WTC11 (cell line): ENCODE results near the gene NAB2. TPM values are rescaled to one million over a fixed set of nuclear protein-coding genes. Genes with fewer than 3 reads are reported as not detected.

ENCODE experiments used
- ATAC-seq: fragments of 200-7000 bp; cut with Tn5 transposase; 2 replicates; pipeline ENCODE4 v1.10.0; 2021; ENCODE audit warnings: mild to moderate bottlenecking, moderate library complexity
- CTCF ChIA-PET: fragments of 300-600 bp; sonication (Branson Sonifier 250); formaldehyde crosslinking; loops from one replicate; lab custom pipeline; 2021; ENCODE audit warnings: antibody characterized with exemption; lab: Charles Lee
- POLR2A ChIA-PET: fragments of 350-600 bp; sonication (Branson Sonifier 250); formaldehyde crosslinking; loops from one replicate; lab custom pipeline; 2021; ENCODE audit warnings: antibody characterized with exemption; lab: Charles Lee
- DNase-seq: peaks from one replicate; pipeline ENCODE4 v3.0.0; 2021; ENCODE audit warnings: low spot score
- H3K27ac Mint-ChIP-seq: 2 replicates; pipeline ENCODE4 v1.8.0; 2021; ENCODE audit warnings: mixed read lengths
- H3K27me3 Mint-ChIP-seq: 2 replicates; pipeline ENCODE4 v1.8.0; 2021; ENCODE audit warnings: low read depth, mild to moderate bottlenecking, moderate library complexity, mixed read lengths
- H3K36me3 Mint-ChIP-seq: 2 replicates; pipeline ENCODE4 v1.8.0; 2021; ENCODE audit warnings: mixed read lengths
- H3K4me1 Mint-ChIP-seq: 2 replicates; pipeline ENCODE4 v1.8.0; 2022; ENCODE audit warnings: mixed read lengths
- H3K4me3 Mint-ChIP-seq: 2 replicates; pipeline ENCODE4 v1.8.0; 2021; ENCODE audit warnings: mild to moderate bottlenecking, moderate library complexity, mixed read lengths
- H3K9me3 Mint-ChIP-seq: 2 replicates; pipeline ENCODE4 v1.8.0; 2021; ENCODE audit warnings: mixed read lengths
- ETV6 ChIP-seq: sonication (generic); formaldehyde crosslinking; IDR thresholded peaks from 2 replicates; pipeline ENCODE4 v1.8.1; 2022; ENCODE audit warnings: mild to moderate bottlenecking, missing genetic modification reagents
- GABPB1 ChIP-seq: sonication (generic); formaldehyde crosslinking; IDR thresholded peaks from 2 replicates; pipeline ENCODE4 v1.8.1; 2023; ENCODE audit warnings: mild to moderate bottlenecking, missing genetic modification reagents
- HMGA2 ChIP-seq: fragments of 250-450 bp; sonication (Bioruptor Pico); IDR thresholded peaks from 2 replicates; pipeline ENCODE4 v1.4.0; 2021; ENCODE audit warnings: mild to moderate bottlenecking, moderate library complexity
- TEAD4 ChIP-seq: sonication (generic); formaldehyde crosslinking; IDR thresholded peaks from 2 replicates; pipeline ENCODE4 v1.8.0; 2022; ENCODE audit warnings: mild to moderate bottlenecking, missing genetic modification reagents
- TP53 ChIP-seq: sonication (generic); formaldehyde crosslinking; IDR thresholded peaks from 2 replicates; pipeline ENCODE4 v1.8.1; 2023; ENCODE audit warnings: mild to moderate bottlenecking, missing genetic modification reagents
- ZNF121 ChIP-seq: sonication (generic); formaldehyde crosslinking; IDR thresholded peaks from 2 replicates; pipeline ENCODE4 v1.8.0; 2023; ENCODE audit warnings: missing genetic modification reagents
- ZNF423 ChIP-seq: fragments of 250-450 bp; sonication (Bioruptor Pico); IDR thresholded peaks from 2 replicates; pipeline ENCODE4 v2.1.2; 2022; ENCODE audit warnings: mild to moderate bottlenecking, moderate library complexity
- total RNA-seq: library from RNA; stranded (reverse); gene quantifications from 3 replicates; pipeline ENCODE4 v1.2.3, GENCODE V29; 2021
- TF ChIP-seq, protein P1 (sequence below): sonication (generic); formaldehyde crosslinking; IDR thresholded peaks from 2 replicates; pipeline ENCODE4 v1.8.0; 2022; ENCODE audit warnings: mild to moderate bottlenecking, missing genetic modification reagents
- TF ChIP-seq, protein P2 (sequence below): sonication (generic); formaldehyde crosslinking; IDR thresholded peaks from 2 replicates; pipeline ENCODE4 v1.8.1; 2022; ENCODE audit warnings: low read depth, missing genetic modification reagents, borderline replicate concordance
- TF ChIP-seq, protein P3 (sequence below): sonication (generic); formaldehyde crosslinking; IDR thresholded peaks from 2 replicates; pipeline ENCODE4 v1.8.0; 2022; ENCODE audit warnings: mild to moderate bottlenecking, missing genetic modification reagents
- TF ChIP-seq, protein P4 (sequence below): sonication (generic); formaldehyde crosslinking; IDR thresholded peaks from 2 replicates; pipeline ENCODE4 v1.8.1; 2022; ENCODE audit warnings: mild to moderate bottlenecking, moderate library complexity, missing genetic modification reagents

Gene NAB2
- total RNA-seq, 1 experiment from 2014 or later: 20.5 TPM

DNA sequence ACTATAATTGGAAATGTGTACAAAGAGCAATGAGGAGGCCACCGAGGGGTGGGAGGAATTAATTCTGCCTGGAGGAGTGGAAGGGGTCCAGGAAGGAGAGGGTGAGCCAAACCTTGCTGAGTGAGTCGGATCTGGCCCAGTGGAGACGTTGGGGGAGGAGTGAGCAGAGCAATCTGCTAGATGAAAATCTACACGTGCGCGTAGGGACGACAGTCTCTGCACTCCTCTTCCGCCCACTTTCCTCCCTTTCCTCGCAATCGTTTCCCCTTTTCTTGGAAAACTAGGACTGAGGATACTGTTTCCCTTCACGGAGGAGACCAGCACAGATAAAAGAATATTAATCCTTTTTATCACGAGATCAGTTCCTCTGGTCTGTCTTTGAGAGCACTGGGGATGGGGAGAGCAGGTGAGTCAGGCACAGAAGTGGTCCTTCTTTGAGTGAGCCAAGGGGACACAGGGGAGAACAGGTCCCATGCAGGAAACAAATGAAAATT is 2.9 kb upstream of the NAB2 start:
- ATAC-seq: no peak
- CTCF ChIA-PET: interaction anchor here (1.0 to 8.7 kb wide), 6 partner anchors 16 to 157 kb away, joined by 3 to 219 read pairs (median 6); partner anchors contain the start of genes SHMT2 and STAT6
- POLR2A ChIA-PET: interaction anchor here (0.9 to 4.7 kb wide), 5 partner anchors 7 to 42 kb away, joined by 3 to 65 read pairs (median 4); partner anchors contain the start of genes LRP1, NEMP1 and STAT6
- H3K4me3 Mint-ChIP-seq: peak overlapping the region; percentile 84
- H3K27ac Mint-ChIP-seq: peak overlapping the region; percentile 97
- peaks cover 3% of the 10 kb centered on the region; the same call in 1 of the 2 replicates for H3K36me3 Mint-ChIP-seq
- H3K9me3 Mint-ChIP-seq: no peaks in the 10 kb centered on the region
- H3K27me3 Mint-ChIP-seq: no peaks in the 10 kb centered on the region; the same call in 1 of the 2 replicates
- H3K4me1 Mint-ChIP-seq: peaks cover 29% of the 10 kb centered on the region
- TF ChIP-seq ETV6 (CRISPR knock-in tag) (0 out of 2 replicates have a peak, but pooled peaks have one; percentile 17), ZNF121 (CRISPR knock-in tag) (no peak), TP53 (CRISPR knock-in tag) (no peak)
- TF ChIP-seq, protein P1, sequence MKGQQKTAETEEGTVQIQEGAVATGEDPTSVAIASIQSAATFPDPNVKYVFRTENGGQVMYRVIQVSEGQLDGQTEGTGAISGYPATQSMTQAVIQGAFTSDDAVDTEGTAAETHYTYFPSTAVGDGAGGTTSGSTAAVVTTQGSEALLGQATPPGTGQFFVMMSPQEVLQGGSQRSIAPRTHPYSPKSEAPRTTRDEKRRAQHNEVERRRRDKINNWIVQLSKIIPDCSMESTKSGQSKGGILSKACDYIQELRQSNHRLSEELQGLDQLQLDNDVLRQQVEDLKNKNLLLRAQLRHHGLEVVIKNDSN (CRISPR knock-in tag): 0 out of 2 replicates have a peak, but pooled peaks have one; percentile 10
- TF ChIP-seq, protein P2, sequence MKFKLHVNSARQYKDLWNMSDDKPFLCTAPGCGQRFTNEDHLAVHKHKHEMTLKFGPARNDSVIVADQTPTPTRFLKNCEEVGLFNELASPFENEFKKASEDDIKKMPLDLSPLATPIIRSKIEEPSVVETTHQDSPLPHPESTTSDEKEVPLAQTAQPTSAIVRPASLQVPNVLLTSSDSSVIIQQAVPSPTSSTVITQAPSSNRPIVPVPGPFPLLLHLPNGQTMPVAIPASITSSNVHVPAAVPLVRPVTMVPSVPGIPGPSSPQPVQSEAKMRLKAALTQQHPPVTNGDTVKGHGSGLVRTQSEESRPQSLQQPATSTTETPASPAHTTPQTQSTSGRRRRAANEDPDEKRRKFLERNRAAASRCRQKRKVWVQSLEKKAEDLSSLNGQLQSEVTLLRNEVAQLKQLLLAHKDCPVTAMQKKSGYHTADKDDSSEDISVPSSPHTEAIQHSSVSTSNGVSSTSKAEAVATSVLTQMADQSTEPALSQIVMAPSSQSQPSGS (CRISPR knock-in tag): no peak
- TF ChIP-seq, protein P3, sequence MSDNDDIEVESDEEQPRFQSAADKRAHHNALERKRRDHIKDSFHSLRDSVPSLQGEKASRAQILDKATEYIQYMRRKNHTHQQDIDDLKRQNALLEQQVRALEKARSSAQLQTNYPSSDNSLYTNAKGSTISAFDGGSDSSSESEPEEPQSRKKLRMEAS: peak; percentile 79
- DNase-seq: no peak

DNA sequence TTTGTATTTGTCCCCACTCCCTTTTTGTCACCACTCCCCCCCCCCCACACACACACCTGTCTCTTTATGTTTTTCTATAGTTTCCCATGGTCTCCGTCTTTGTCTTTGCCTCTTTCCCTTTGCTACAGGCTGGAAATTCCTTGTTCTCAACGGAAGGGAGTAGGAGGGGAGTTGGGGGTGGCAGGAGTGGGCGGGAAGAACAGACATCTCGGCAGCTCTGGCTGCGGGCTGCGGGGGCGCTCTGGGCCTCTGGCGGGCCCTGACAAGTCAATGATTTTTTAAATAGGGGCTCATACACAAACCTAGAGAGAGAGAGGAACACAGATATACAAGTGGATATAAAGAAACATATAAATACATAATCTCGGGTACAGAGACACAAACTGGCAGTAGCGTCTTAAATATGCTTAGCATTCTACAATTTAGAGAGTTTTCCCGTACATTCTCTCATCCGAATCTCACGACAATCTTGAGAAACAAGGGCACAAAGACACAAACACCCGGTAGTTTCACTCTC is 2.4 kb upstream of the NAB2 start:
- ChIA-PET CTCF (interaction anchor here (0.6 to 8.7 kb wide), 17 partner anchors 8 to 401 kb away, joined by 3 to 219 read pairs (median 4); partner anchors contain the start of genes INHBE, LRP1, NEMP1 and SHMT2), POLR2A (interaction anchor here (0.6 to 4.7 kb wide), 6 partner anchors 7 to 43 kb away, joined by 3 to 65 read pairs (median 4); partner anchors contain the start of genes LRP1, NEMP1 and STAT6)
- Mint-ChIP-seq H3K4me1 (peaks cover 30% of the 10 kb centered on the region), H3K27ac (peak overlapping the region; percentile 97), H3K27me3 (no peaks in the 10 kb centered on the region; the same call in 1 of the 2 replicates), H3K9me3 (no peaks in the 10 kb centered on the region), H3K4me3 (peak overlapping the region; percentile 84), H3K36me3 (peaks cover 5% of the 10 kb centered on the region; the same call in 1 of the 2 replicates)
- DNase-seq (peak; percentile 80), ATAC-seq (peak; percentile 28)
- TF ChIP-seq HMGA2 (CRISPR knock-in tag) (0 out of 2 replicates have a peak, but pooled peaks have one; percentile 11), GABPB1 (CRISPR knock-in tag) (no peak)
- TF ChIP-seq, protein P4, sequence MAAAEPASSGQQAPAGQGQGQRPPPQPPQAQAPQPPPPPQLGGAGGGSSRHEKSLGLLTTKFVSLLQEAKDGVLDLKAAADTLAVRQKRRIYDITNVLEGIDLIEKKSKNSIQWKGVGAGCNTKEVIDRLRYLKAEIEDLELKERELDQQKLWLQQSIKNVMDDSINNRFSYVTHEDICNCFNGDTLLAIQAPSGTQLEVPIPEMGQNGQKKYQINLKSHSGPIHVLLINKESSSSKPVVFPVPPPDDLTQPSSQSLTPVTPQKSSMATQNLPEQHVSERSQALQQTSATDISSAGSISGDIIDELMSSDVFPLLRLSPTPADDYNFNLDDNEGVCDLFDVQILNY (CRISPR knock-in tag): peak; percentile 60; the same call in 1 of the 2 replicates

DNA sequence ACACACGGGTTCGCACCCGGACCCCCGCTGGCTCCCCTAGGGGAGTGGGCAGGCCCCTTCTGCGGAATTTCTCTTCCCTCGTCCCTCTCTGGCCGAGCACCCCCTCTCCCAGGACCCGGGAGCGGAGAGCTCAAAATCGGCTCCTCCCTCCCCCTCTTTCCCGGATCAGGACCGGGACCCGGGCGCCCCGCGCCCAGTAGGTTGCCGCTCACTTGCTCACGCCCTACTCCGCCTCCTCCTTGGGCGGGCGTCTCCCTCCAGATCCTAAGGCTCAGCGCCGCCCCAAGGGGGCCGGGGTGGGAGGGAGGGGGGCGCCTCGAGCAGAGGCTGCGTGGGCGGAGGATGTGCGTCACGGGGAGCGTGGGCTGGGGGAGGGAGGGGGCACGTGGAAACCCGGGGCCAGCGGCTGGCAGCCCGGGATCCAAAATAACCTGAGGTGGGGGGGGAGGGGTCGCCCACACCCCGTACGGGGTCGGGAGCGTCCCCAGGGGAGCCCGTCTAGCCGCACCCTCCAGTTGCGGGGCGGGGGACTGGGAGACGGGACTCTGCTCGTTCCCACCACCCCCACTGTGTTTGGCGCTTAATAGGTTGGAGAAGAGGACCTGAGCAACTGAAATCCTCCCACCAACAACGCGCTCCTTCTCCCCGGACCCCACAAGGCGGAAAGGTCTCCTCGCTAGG is 1.8 kb upstream of the NAB2 start:
- peaks cover 5% of the 10 kb centered on the region; the same call in 1 of the 2 replicates for H3K36me3 Mint-ChIP-seq
- H3K4me3 Mint-ChIP-seq: peak overlapping the region; percentile 85
- ChIA-PET CTCF (interaction anchor here (0.6 to 8.7 kb wide), 22 partner anchors 8 to 400 kb away, joined by 3 to 219 read pairs (median 4); partner anchors contain the start of genes INHBE, LRP1, NEMP1 and SHMT2), POLR2A (interaction anchor here (0.6 to 4.7 kb wide), 12 partner anchors 8 to 450 kb away, joined by 3 to 65 read pairs (median 4); partner anchors contain the start of genes LRP1, NEMP1, STAT6 and TAC3)
- TF ChIP-seq TEAD4 (CRISPR knock-in tag) (no peak), ZNF423 (CRISPR knock-in tag) (peak; percentile 38; the same call in 1 of the 2 replicates), ZNF121 (CRISPR knock-in tag) (no peak)
- DNase-seq (peak; percentile 81), ATAC-seq (peak; percentile 13)
- no peaks in the 10 kb centered on the region; the same call in 1 of the 2 replicates for H3K27me3 Mint-ChIP-seq
- H3K9me3 Mint-ChIP-seq: no peaks in the 10 kb centered on the region
- peak overlapping the region; percentile 97 for H3K27ac Mint-ChIP-seq
- peaks cover 30% of the 10 kb centered on the region for H3K4me1 Mint-ChIP-seq
